VCaP (cell line): ENCODE measurements around the gene NAALADL2.

Experiments
- H3K27ac ChIP-seq: fragments of 450-650 bp; 2 replicates; pipeline ENCODE4 v1.5.1; 2017
- CTCF ChIP-seq: fragments of 450-650 bp; conservative IDR thresholded peaks from 2 replicates; pipeline ENCODE4 v1.5.1; 2017; ENCODE audit warnings: mild to moderate bottlenecking, moderate library complexity

Gene NAALADL2

DNA sequence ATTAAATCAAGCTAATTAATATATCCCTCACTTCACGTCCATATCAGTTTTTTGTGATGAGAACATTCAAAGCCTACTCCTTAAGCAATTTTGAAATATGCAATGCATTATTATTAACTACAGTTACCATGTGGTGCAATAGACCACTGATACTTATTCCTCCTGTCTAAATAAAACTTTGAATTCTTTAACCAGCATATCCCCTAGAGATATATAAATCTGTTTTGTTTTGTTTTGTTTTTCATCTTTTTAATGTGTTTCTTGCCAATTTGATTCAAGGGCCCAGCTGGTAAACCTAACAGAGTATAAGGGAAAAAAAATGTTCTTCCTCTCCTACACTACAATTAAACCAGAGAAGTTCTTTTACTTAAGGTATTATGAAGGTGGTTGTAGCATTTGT, 524.2 kb downstream of the NAALADL2 start:
- no peak for TF ChIP-seq CTCF
- no peak overlapping the region for H3K27ac ChIP-seq

DNA sequence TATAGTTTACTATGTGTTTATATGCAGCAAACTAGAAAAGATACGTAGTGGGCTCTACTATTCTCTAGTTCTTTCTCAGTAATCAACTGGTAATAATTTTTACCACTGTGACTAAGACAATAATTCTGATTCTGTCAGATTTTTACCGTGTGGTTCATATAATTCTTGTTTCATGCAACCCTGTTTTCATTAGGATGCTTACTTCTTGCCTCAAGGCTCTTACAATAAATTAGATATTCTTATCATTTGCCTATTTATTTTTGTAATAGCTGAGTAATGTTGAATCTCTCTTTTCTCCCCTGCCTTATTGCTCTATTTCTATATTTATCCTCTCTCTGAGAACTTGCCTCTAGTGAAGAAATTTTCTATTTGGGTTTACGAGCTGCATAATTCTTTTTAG, 524.7 kb downstream of the NAALADL2 start:
- no peak for TF ChIP-seq CTCF
- no peak overlapping the region for H3K27ac ChIP-seq

DNA sequence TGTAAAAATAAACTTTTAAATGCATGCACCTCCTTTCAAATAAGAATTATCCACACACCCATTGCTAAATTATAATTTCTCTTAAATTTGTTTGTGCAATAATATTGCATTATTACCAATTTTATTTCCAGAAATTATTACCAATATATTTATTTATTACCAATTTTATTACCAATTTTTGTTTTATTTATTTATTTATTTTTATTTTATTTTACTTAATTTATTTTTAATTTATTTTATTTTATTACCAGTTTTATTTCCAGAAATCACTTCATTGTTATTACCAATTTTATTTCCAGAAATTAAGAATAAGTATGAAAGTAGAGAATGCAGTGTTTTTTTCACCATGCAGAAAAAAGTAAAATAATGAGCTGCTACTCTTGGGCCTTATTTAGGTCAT, 525.4 kb downstream of the NAALADL2 start:
- H3K27ac ChIP-seq: no peak overlapping the region
- no peak for TF ChIP-seq CTCF

DNA sequence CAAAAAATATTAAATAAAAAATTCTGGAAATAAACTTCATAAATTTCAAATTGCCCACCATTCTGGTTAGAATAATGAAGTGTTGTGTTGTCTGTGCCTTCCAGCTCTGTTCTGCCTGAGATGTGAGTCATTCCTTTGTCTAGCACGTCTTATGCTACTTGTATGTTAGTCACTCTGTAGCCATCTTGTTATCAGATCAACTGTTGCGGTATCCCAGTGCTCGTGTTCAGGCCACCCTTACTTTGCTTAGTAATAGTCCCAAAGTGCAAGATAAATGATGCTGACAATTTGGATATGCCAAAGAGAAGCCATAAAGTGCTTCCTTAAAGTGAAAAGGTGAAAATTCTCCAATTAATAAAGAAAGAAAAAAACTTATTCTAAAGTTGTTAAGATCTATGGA, 527.5 kb downstream of the NAALADL2 start:
- no peak overlapping the region for H3K27ac ChIP-seq
- no peak for TF ChIP-seq CTCF

DNA sequence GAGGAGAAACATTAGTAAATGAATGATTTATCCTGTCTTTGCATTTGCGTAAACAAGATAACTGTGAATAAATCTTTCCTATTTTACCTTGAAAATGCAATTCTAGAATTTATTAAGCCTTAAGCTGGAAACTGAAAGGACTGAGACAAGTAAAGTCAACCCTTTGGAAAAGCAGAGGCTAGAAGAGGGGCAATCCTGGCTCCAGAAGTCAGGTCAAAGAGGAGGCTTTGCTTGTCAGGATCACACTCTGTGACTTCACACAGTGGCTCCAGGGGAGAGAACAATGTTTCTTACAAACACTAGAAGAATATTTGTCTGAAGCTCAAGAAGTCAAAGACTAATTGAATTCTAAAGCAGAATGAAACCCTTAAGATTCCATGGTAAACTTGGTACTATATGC, 530.4 kb downstream of the NAALADL2 start:
- no peak for TF ChIP-seq CTCF
- H3K27ac ChIP-seq: no peak overlapping the region

- no peak overlapping the region for H3K27ac ChIP-seq
- no peak for TF ChIP-seq CTCF
These were observed 532.5 kb downstream of the NAALADL2 start for GRCh38 chr3:175391601-175392000.

DNA sequence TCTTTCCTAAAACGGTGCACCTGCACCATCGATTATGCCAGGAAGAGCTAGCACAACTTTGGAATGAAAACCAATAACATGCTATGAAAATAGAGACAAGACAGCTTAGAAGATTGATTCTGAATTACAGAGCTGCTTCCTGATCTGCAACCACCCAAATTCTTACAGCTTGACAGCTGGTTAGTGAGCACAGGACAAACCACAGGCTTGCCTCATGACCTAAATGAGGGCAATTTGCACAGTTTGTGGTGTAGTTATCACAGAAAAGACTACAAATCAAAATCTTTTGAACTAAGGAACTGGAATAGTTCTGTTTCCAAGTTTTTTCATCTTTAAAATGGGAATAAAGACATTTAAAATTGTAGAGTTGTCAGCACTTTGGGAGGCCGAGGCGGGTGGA, 533.5 kb downstream of the NAALADL2 start:
- no peak for TF ChIP-seq CTCF
- H3K27ac ChIP-seq: no peak overlapping the region

DNA sequence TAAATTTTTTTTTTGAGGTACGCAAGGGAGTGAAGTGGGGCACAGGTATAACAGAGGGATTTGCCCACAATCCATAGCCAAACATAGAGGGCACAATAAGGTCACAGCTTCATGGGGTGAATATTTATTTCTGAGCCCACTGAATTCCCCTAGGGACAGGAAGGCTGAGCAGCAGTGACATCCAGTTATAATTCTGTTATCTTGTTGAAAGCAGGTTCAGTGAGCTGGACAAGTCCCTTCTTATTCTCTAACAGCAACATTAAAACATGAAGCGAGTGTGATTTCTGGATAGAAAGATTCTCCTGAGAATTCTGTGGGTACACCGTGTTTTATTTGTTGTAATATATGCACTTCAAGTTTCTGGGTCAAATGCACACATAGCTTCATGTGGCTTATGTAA, 538.2 kb downstream of the NAALADL2 start:
- no peak overlapping the region for H3K27ac ChIP-seq
- no peak for TF ChIP-seq CTCF
